Endothelial cell of umbilical vein (primary cell): ENCODE measurements around the gene LTBP1. TPM values are rescaled to one million over a fixed set of nuclear protein-coding genes. Genes with fewer than 3 reads are reported as not detected.
A peak's percentile ranks its signal among the peaks of the same experiment; 100 is the strongest.

Source experiments
- BruUV-seq: library from RNA; stranded (reverse); fragments of 400-500 nt; replicated peaks from 2 replicates; lab custom pipeline; 2021; lab: Mats Ljungman, UMichigan
- CTCF ChIA-PET: fragments of 300-600, 350-600 bp; sonication (Branson Sonifier 250); formaldehyde crosslinking; loops from one replicate; lab custom pipeline; 2021; ENCODE audit warnings: antibody characterized with exemption, inconsistent platforms; lab: Charles Lee
- POLR2A ChIA-PET: fragments of 300-600, 350-600 bp; sonication (Branson Sonifier 250); formaldehyde crosslinking; loops from one replicate; lab custom pipeline; 2021; ENCODE audit warnings: antibody characterized with exemption, inconsistent platforms; lab: Charles Lee
- DNase-seq: peaks from one replicate; pipeline ENCODE4 v3.0.0-alpha.2; 2011; ENCODE audit warnings: low read depth, low spot score
- FAIRE-seq: peaks from 2 replicates; lab custom pipeline; 2011; peaks lifted over from hg19 to GRCh38; lab: Jason Lieb, UNC
- H2AFZ ChIP-seq: 2 replicates; pipeline ENCODE4 v1.6.0; 2012; ENCODE audit warnings: low read depth, low read length, control low read depth, inconsistent platforms
- H3K27ac ChIP-seq: 2 replicates; pipeline ENCODE4 v1.5.1; 2011; ENCODE audit warnings: low read depth, mild to moderate bottlenecking, control low read depth, low read length, moderate library complexity; ENCODE audit not compliant: insufficient read depth
- H3K27me3 ChIP-seq, 2 experiments: 2 replicates each; pipeline versions ENCODE4 v1.6.0 to v1.6.1; 2011; ENCODE audit warnings: low read length in 2 of 2, mixed read lengths in 1 of 2; ENCODE audit not compliant: control insufficient read depth in 2 of 2, insufficient read depth in 2 of 2
- H3K36me3 ChIP-seq, 2 experiments: 2 replicates in 1 of 2; 3 replicates in 1 of 2; pipeline ENCODE4 v1.5.1; 2011; ENCODE audit warnings: low read length in 2 of 2, mild to moderate bottlenecking in 1 of 2, moderate library complexity in 1 of 2; ENCODE audit not compliant: control insufficient read depth in 2 of 2, insufficient read depth in 2 of 2; ENCODE audit errors: extremely low read depth in 1 of 2
- H3K4me1 ChIP-seq: 3 replicates; pipeline ENCODE4 v1.5.1; 2011; ENCODE audit warnings: mild to moderate bottlenecking, low read length; ENCODE audit not compliant: control insufficient read depth, insufficient read depth; ENCODE audit errors: extremely low read depth
- H3K4me2 ChIP-seq: 2 replicates; pipeline ENCODE4 v1.6.1; 2011; ENCODE audit warnings: low read length, control low read depth, mixed read lengths; ENCODE audit not compliant: insufficient read depth
- H3K4me3 ChIP-seq, 3 experiments: fragments of 200-600 bp in 1 of 3; sonication (generic), shearing (Covaris generic) in 1 of 3; replicated peaks in 1 of 3; 2 replicates each; pipeline ENCODE4 v1.5.1; 2011 to 2016; ENCODE audit warnings: control low read depth in 3 of 3, low read length in 3 of 3, mild to moderate bottlenecking in 2 of 3, inconsistent platforms in 1 of 3, low read depth in 1 of 3, moderate library complexity in 1 of 3; ENCODE audit not compliant: insufficient read depth in 1 of 3
- H3K79me2 ChIP-seq: 2 replicates; pipeline ENCODE4 v1.6.0; 2012; ENCODE audit warnings: low read length, inconsistent platforms; ENCODE audit not compliant: control insufficient read depth, insufficient read depth
- H3K9ac ChIP-seq: replicated peaks from 2 replicates; pipeline ENCODE3; 2011; ENCODE audit warnings: low read length, control low read depth; ENCODE audit not compliant: insufficient read depth; ENCODE audit errors: extremely low read depth
- H3K9me1 ChIP-seq: replicated peaks from 3 replicates; pipeline ENCODE4 v1.6.0; 2011; ENCODE audit warnings: mild to moderate bottlenecking, low read length; ENCODE audit not compliant: control insufficient read depth, insufficient read depth; ENCODE audit errors: extremely low read depth
- H3K9me3 ChIP-seq: replicated peaks from 2 replicates; pipeline ENCODE4 v1.5.1; 2012; ENCODE audit warnings: low read length, inconsistent platforms; ENCODE audit not compliant: control insufficient read depth, insufficient read depth
- H4K20me1 ChIP-seq: replicated peaks from 2 replicates; pipeline ENCODE3; 2011; ENCODE audit warnings: mild to moderate bottlenecking, low read length; ENCODE audit not compliant: control insufficient read depth, insufficient read depth; ENCODE audit errors: extremely low read depth
- EZH2 ChIP-seq: IDR thresholded peaks from 2 replicates; pipeline ENCODE4 v1.6.1; 2012; ENCODE audit warnings: borderline replicate concordance, low read depth, mild to moderate bottlenecking, moderate library complexity, low read length, inconsistent platforms; ENCODE audit not compliant: severe bottlenecking
- FOS ChIP-seq: IDR thresholded peaks from 2 replicates; pipeline ENCODE4 v1.6.1; 2011; ENCODE audit warnings: mild to moderate bottlenecking, low read length, moderate library complexity, borderline replicate concordance; ENCODE audit not compliant: insufficient read depth
- GATA2 ChIP-seq: IDR thresholded peaks from 2 replicates; pipeline ENCODE4 v1.7.0; 2011; ENCODE audit warnings: low read depth, mild to moderate bottlenecking, moderate library complexity, mixed read lengths, low read length; ENCODE audit not compliant: insufficient read length, insufficient read depth
- POLR2A ChIP-seq: IDR thresholded peaks from 2 replicates; pipeline ENCODE4 v1.6.1; 2012; ENCODE audit warnings: low read depth, mild to moderate bottlenecking, control low read depth, low read length
- POLR2AphosphoS5 ChIP-seq: IDR thresholded peaks from 2 replicates; pipeline ENCODE4 v1.6.1; 2012; ENCODE audit warnings: low read depth, mild to moderate bottlenecking, control low read depth, low read length, moderate library complexity; ENCODE audit not compliant: insufficient read depth
- dilution Hi-C: fragments of 300-500 bp; cut with MboI; formaldehyde crosslinking; loops from one replicate; pipeline ENCODE4 v1.15.0; 2019; ENCODE audit warnings: low sequenced_read_pairs; ENCODE audit not compliant: extremely low pct_ligation_motif_present
- intact Hi-C: fragments of 100-400 bp; cut with micrococcal nuclease; formaldehyde crosslinking; loops from one replicate; pipeline ENCODE4 v1.10.0; 2022
- polyA plus RNA-seq, 4 experiments: library from polyadenylated mRNA; depleted of rRNA in 3 of 4; stranded (reverse) in 3 of 4; unstranded in 1 of 4; fragments of >200 nt; gene quantifications; 2 replicates each; pipeline versions ENCODE4 v1.2.1 to v1.2.3, GENCODE V29; 2011 to 2012; ENCODE audit warnings: missing spikeins in 1 of 4
- total RNA-seq: library from RNA; stranded (reverse); gene quantifications from 2 replicates; pipeline ENCODE4 v1.2.3, GENCODE V29; 2021

LTBP1 gene
- total and polyA plus RNA-seq, 2 donors (not counting 3 experiments of a cell fraction or from before 2014, with no cell fraction given), result 57.4 to 68.2 TPM

DNA sequence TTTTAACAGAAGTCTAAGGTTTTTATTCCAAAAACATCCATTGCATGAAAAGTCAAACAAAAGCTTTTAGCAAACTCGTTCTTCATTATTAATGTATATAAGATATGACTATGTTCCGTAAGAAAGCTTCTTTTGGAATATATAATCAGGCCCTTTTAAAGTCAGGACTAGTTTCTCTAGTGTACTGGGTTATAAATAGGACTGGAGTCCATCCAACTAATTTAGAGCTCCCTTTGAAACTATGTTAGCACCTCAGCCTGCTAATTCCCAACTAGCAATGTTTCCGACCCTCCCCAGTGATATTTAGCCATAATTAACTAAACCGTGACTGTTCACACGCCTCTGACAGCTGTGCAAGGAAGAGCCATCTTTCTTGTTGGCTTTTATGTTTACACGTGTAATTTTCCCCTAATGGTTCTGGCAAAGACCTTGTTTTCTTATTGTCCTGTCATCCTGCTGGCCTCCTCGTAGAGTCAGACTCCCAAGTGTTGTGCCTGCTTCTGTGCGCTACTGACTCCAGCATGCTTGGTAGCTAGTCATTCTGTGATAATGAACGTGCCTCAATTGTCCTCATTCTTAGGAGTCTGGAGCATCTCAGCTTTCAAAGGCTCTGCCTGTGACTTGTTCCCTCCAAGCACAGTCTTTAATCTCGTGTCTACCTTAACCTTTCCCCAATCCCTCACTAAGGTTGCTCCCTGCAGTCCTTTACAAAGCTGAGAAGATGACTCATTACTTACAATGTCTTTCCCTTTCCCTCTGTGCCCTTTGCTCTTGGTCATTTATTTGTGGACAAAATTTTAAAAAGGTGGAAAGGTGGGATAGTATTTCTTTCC lies 357.5 kb downstream of the LTBP1 start:
- intact Hi-C loops, result no loop called here
- POLR2A ChIA-PET, result no interaction called here

DNA sequence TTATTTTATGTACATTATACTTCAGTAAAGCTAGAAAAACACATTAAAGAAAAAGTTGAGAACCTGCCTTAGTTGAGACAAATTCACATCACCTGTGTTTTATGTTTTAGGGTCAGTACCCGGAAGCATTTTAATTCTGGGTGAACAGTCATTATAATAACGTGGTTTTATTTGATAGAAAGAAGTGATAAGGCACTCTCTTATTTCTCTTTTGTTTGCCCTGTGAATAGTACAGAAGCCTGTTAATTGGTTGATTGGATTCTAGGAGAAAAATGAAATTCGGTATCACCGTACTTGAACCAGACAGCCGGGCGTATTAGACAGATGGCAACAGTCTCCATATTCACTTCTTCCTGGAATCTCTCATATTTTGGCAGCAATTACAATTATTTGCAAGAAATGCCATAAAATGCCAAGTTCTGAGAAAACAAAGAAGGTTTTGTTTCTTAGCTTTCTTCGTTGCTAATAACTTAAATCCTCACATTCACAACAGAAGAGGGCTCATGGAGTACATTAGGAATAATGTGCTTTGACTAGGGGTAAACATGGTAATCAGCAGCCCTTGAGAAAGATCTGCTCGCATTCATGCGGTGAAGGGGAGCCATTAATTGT lies 361.0 kb downstream of the LTBP1 start:
- no peak overlapping the region for H3K9ac ChIP-seq

More for the DNA sequence above, 357.5 kb downstream of the LTBP1 start:
- CTCF ChIA-PET, result interaction anchor here (1.0 to 2.0 kb wide), 4 partner anchors 12 to 68 kb away, joined by 3 to 6 read pairs (median 6); no protein-coding TSS in a partner anchor
- Histone ChIP-seq H3K4me2 (no peak overlapping the region), H3K79me2 (no peaks in the 10 kb centered on the region), H3K9ac (no peak overlapping the region), H2AFZ (no peak overlapping the region), H3K4me3 (no peak overlapping the region), H3K36me3 (peaks cover 2 to 7% of the 10 kb centered on the region in 2 experiments), H3K9me3 (no peaks in the 10 kb centered on the region), H3K27ac (no peak overlapping the region), H3K4me1 (no peaks in the 10 kb centered on the region), H3K9me1 (no peaks in the 10 kb centered on the region), H3K27me3 (no peaks in the 10 kb centered on the region), H4K20me1 (no peaks in the 10 kb centered on the region)
- BruUV-seq, result no TSS peak
- TF ChIP-seq FOS (peak; percentile 41), GATA2 (no peak), POLR2A (no peak), EZH2 (no peak)
- peak; percentile 18 for DNase-seq
- FAIRE-seq, result no peak
- dilution Hi-C loops, result no loop called here

More for the DNA sequence above, 361.0 kb downstream of the LTBP1 start:
- CTCF ChIA-PET, result interaction anchor here (0.7 kb wide), 1 partner anchor 10 kb away, joined by 3 read pairs; no protein-coding TSS in a partner anchor
- no peak for TF ChIP-seq POLR2AphosphoS5
- no peaks in the 10 kb centered on the region for H4K20me1 ChIP-seq
- BruUV-seq, result no TSS peak
- no peak overlapping the region for H3K4me3 ChIP-seq
- POLR2A ChIA-PET, result no interaction called here
- DNase-seq, result no peak
- no peak for FAIRE-seq
- H3K36me3 ChIP-seq, result peaks cover 0 to 2% of the 10 kb centered on the region in 2 experiments
- dilution Hi-C loops (no loop called here), intact Hi-C loops (no loop called here)
- H3K9me1 ChIP-seq, result no peaks in the 10 kb centered on the region
- no peaks in the 10 kb centered on the region for H3K4me1 ChIP-seq
- no peak overlapping the region for H2AFZ ChIP-seq
- no peak overlapping the region for H3K4me2 ChIP-seq
- H3K27me3 ChIP-seq, result no peaks in the 10 kb centered on the region
- H3K79me2 ChIP-seq, result no peaks in the 10 kb centered on the region
- no peak overlapping the region for H3K27ac ChIP-seq
- H3K9me3 ChIP-seq, result no peaks in the 10 kb centered on the region
